Ovary (tissue), 3 donors: ENCODE data around the gene FAM13C.

Experiments
- CTCF ChIP-seq, 3 donors: fragments of 450-650 bp in 2 of 3; fragments of 200-600 bp in 1 of 3; IDR thresholded peaks; one replicate each; pipeline versions ENCODE4 v1.5.1 to v1.8.0; 2016 to 2022; ENCODE audit warnings: antibody characterized with exemption in 3 of 3, mild to moderate bottlenecking in 1 of 3
- EP300 ChIP-seq: sonication (generic); formaldehyde crosslinking; IDR thresholded peaks from one replicate; pipeline ENCODE4 v1.6.1; 2017; ENCODE audit warnings: antibody characterized with exemption
- POLR2A ChIP-seq: fragments of 450-650 bp; IDR thresholded peaks from one replicate; pipeline ENCODE4 v1.6.1; 2017; ENCODE audit warnings: antibody characterized with exemption, mild to moderate bottlenecking, moderate library complexity
- donor health status: DM: no; HTN: no; CAD: no.

- TF ChIP-seq CTCF (IDR thresholded peaks at IDR 0.05) (no peak), POLR2A (no peak), EP300 (no peak)
Measured at GRCh38 chr10:59225211-59225610, 137.1 kb downstream of the FAM13C start.
